Cardiac fibroblast (primary cell): ENCODE results near the gene LGALS7B.
"Not testable (repeated sequence)": the region's sequence is repeated elsewhere in the genome, so short reads cannot be mapped to it uniquely, and the experiment has no call there.

Source experiments
- DNase-seq, 2 donors: peaks; one replicate each; pipeline versions ENCODE4 v3.0.0 to v3.0.0-alpha.2; 2010; ENCODE audit warnings: low read depth in 2 of 2
- H3K4me3 ChIP-seq, 2 donors: replicated peaks in 1 of 2; 1 replicate in 1 of 2; 2 replicates in 1 of 2; pipeline ENCODE4 v1.5.1; 2011; ENCODE audit warnings: low read depth in 2 of 2, low read length in 2 of 2, mild to moderate bottlenecking in 2 of 2, moderate library complexity in 1 of 2
- TF ChIP-seq, protein P1 (sequence below): IDR thresholded peaks from one replicate; pipeline ENCODE4 v1.5.1; 2011; ENCODE audit warnings: low read depth, mild to moderate bottlenecking, low read length, inconsistent platforms

Gene LGALS7B

DNA sequence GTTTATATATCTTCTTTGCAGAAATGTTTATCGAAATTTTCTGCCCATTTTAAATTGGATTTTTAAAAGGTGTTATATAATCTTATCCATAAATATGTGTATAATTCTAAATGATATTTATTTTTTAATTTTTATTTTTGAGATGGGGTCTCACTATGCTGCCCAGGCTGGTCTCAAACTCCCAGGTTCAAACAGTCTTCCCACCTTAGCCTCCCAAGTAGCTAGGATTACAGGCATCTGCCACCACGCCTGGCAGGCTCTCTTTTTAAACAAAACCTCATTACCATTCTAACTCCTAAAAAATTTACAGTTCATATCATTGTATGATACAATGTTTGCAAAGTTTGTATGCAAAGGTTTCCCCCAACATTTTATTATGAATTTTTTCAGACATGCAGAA is 7.2 kb downstream of the LGALS7B start:
- TF ChIP-seq, protein P1, sequence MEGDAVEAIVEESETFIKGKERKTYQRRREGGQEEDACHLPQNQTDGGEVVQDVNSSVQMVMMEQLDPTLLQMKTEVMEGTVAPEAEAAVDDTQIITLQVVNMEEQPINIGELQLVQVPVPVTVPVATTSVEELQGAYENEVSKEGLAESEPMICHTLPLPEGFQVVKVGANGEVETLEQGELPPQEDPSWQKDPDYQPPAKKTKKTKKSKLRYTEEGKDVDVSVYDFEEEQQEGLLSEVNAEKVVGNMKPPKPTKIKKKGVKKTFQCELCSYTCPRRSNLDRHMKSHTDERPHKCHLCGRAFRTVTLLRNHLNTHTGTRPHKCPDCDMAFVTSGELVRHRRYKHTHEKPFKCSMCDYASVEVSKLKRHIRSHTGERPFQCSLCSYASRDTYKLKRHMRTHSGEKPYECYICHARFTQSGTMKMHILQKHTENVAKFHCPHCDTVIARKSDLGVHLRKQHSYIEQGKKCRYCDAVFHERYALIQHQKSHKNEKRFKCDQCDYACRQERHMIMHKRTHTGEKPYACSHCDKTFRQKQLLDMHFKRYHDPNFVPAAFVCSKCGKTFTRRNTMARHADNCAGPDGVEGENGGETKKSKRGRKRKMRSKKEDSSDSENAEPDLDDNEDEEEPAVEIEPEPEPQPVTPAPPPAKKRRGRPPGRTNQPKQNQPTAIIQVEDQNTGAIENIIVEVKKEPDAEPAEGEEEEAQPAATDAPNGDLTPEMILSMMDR, result no peak
- no peak overlapping the region for H3K4me3 ChIP-seq
- no peak for DNase-seq

DNA sequence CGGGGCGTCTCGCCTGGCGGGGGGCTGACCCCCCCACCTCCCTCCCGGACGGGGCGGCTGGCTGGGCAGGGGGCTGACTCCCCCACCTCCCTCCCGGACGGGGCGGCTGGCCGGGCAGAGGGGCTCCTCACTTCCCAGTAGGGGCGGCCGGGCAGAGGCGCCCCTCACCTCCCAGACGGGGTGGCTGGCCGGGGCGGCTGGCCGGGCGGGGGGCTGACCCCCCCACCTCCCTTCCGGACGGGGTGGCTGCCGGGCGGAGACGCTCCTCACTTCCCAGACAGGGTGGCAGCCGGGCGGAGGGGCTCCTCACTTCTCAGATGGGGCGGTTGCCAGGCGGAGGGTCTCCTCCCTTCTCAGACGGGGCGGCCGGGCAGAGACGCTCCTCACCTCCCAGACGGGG is 8.8 kb downstream of the LGALS7B start:
- not testable (repeated sequence) for DNase-seq, H3K4me3 ChIP-seq

DNA sequence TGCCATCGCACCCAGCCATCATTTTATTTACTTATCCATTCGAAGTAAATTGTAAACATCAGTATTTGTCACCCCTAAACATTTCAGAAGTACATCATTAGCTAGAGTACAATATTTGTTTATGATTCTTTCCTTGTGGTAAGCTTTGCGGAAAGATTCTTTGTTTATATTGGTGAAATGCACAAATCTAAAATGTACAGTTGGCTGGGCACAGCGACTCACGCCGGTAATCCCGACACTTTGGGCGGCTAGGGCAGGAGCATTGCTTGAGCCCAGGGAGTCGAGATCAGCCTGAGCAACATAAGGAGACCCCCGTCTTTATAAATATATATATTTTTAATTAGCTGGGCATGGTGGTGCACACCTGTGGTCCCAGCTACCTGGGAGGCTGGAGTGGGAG is 10.1 kb downstream of the LGALS7B start:
- H3K4me3 ChIP-seq, result no peak overlapping the region
- no peak for DNase-seq
- TF ChIP-seq, protein P1, result no peak

DNA sequence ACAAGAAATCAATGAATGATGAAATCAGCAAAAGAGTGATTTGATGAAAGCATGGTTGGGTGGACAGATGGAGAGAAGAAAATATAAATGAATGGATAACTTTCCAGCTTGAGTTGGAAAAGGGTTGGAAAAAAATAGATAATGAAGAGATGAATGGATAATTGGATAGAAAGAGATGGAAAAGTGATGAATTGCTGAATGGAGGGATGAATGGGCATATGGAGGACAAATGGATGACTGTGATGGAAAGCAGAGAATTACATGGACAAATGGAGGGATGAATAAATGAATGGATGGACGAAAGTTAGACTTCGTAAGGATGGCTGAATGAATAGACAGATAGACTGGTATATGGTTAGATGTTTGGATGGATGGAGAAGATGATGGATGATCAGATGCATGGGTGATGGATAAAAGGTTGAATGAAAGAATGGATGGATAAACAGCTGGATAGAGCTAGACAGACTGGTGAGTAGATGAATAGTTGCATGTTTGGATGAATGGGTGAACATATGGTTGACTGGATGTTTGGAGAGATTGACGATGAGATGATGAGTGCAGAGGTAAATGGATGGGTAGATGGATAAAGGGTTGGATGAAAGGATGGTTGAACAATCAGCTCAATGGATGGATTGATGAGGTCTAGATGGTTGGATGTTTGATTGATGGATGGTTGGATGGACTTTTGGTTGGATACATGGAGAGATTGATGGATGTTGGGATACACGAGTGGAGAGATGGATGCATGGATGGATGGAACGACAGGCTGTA is 11.8 kb downstream of the LGALS7B start:
- DNase-seq, result no peak
- TF ChIP-seq, protein P1, result no peak
- no peak overlapping the region for H3K4me3 ChIP-seq

DNA sequence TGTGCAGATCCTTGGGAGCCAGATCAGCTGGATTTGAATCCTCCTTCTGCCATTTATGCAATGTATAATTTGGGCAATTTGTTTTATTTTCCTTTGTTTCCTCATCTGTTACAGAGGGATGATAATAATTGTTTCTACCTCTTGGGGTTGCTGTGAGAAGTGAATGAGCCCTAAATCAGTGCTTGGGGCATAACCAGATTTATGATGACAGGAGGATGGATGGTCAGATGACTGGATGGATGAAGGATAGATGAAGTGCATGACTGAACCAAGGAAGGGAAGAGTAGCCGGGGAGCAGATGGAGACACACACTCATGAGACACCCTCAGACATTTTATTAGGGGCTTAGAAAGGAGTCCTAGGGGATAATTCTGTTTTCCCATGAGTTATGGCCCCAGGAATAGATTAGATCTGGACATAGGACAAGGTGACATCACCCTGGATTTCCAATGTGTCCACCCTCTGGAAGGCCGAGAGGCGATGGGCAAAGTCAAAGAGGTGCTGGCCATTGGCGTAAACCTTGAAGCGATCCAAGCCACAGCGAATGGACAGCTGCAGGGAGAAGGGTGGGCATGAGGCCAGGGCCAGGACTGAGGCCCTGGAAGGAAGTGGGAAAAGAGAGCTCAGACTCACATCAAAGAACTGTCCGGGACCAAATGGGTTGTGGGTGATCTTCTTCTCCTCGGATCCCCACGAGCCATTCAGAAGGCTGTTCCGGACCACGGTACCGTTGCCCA is 12.5 kb downstream of the LGALS7B start:
- no peak overlapping the region for H3K4me3 ChIP-seq
- DNase-seq, result no peak
- TF ChIP-seq, protein P1, result no peak

DNA sequence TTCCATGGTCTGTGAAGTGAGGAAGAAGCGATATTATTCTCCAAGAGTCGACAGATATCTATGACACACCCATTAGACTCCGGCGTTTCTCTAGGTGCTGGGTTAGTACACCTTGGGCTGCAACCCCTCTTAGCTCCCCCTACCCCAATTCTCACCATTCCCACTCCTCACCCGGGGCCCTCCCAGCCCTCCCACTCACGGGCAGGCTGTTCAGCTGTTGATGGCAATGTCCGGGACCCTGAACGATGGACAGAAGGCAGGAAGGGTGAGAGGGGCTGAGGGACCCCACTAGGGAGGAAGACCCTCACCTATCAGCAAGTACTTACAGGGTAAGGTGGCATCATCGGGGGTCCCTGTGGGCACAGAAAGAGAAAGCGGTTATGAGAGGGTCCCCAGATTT is 14.5 kb downstream of the LGALS7B start:
- TF ChIP-seq, protein P1, result no peak
- H3K4me3 ChIP-seq, result no peak overlapping the region
- no peak for DNase-seq

DNA sequence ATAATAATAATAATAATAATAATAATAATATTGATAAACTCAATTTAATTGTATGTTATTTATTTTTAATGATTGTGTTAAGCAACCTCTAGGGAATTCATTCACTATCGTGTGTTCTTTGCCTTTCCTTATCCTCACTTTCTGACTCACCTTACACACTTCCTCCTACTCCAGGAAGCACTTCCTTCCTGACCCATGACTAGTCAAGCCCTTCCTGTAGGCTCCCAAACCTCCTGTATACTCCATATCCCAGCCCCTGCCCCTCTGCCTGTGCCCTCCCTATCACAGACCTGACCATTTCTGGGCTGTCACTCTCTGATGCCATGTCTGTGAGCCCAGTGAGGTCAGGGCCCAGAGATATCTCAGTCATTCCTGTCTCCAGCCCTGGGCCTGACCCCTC is 16.2 kb downstream of the LGALS7B start:
- DNase-seq, result peak; percentile 13 to 32
- no peak overlapping the region for H3K4me3 ChIP-seq
- TF ChIP-seq, protein P1, result no peak
